NCI-H774 (cell line): Measurements from ENCODE around the gene CENPN.

Source experiments
- DNase-seq: peaks from one replicate; lab custom pipeline; 2025; lab: John Stamatoyannopoulos, UW

CENPN gene

GRCh38 chr16:81081014-81081413 lies 74.0 kb downstream of the CENPN start:
- no peak for DNase-seq
